ENCODE results near the gene SSR2.
"Not testable (repeated sequence)": the region's sequence is repeated elsewhere in the genome, so short reads cannot be mapped to it uniquely, and the experiment has no call there.

Gene SSR2

GRCh38 chr1:156048663-156049258, 28.0 kb upstream of the SSR2 start:
- in situ Hi-C loops (cut with HindIII; ENCODE audit: low sequenced_read_pairs) = no loop called here

- in situ Hi-C loops (cut with HindIII; ENCODE audit: low sequenced_read_pairs) = no loop called here
These were observed 24.3 kb upstream of the SSR2 start for GRCh38 chr1:156045076-156045475.

GRCh38 chr1:156042828-156043227, 22.1 kb upstream of the SSR2 start:
- in situ Hi-C loops (cut with HindIII; ENCODE audit: low sequenced_read_pairs) = no loop called here

GRCh38 chr1:156034991-156035390, 14.2 kb upstream of the SSR2 start:
- in situ Hi-C loops (cut with HindIII; ENCODE audit: low sequenced_read_pairs) = not testable (repeated sequence)

- in situ Hi-C loops (cut with HindIII; ENCODE audit: low sequenced_read_pairs) = no loop called here
These were observed 12.3 kb upstream of the SSR2 start for GRCh38 chr1:156033011-156033410.

- in situ Hi-C loops (cut with HindIII; ENCODE audit: low sequenced_read_pairs) = no loop called here
These were observed 5.8 kb upstream of the SSR2 start for GRCh38 chr1:156026588-156026987.

- in situ Hi-C loops (cut with HindIII; ENCODE audit: low sequenced_read_pairs) = no loop called here
These were observed 5.1 kb upstream of the SSR2 start for GRCh38 chr1:156025876-156026275.

- in situ Hi-C loops (cut with HindIII; ENCODE audit: low sequenced_read_pairs) = no loop called here
These were observed 4.0 kb upstream of the SSR2 start for GRCh38 chr1:156024801-156025200.

- in situ Hi-C loops (cut with HindIII; ENCODE audit: low sequenced_read_pairs) = no loop called here
These were observed 1.2 kb upstream of the SSR2 start for GRCh38 chr1:156021954-156022353.

GRCh38 chr1:156021093-156021428, 310 bp upstream of the SSR2 start:
- in situ Hi-C loops (cut with HindIII; ENCODE audit: low sequenced_read_pairs) = no loop called here

- in situ Hi-C loops (cut with HindIII; ENCODE audit: low sequenced_read_pairs) = no loop called here
These were observed 832 bp downstream of the SSR2 start for GRCh38 chr1:156019946-156020292.

GRCh38 chr1:156014829-156015228, 5.9 kb downstream of the SSR2 start:
- in situ Hi-C loops (cut with HindIII; ENCODE audit: low sequenced_read_pairs) = no loop called here

- in situ Hi-C loops (cut with HindIII; ENCODE audit: low sequenced_read_pairs) = no loop called here
These were observed 8.5 kb downstream of the SSR2 start for GRCh38 chr1:156012051-156012817.

GRCh38 chr1:156009404-156009803, 11.3 kb downstream of the SSR2 start:
- in situ Hi-C loops (cut with HindIII; ENCODE audit: low sequenced_read_pairs) = no loop called here

- in situ Hi-C loops (cut with HindIII; ENCODE audit: low sequenced_read_pairs) = no loop called here
These were observed 13.9 kb downstream of the SSR2 start for GRCh38 chr1:156006666-156007376.

GRCh38 chr1:156004843-156005584, 15.7 kb downstream of the SSR2 start:
- in situ Hi-C loops (cut with HindIII; ENCODE audit: low sequenced_read_pairs) = no loop called here

GRCh38 chr1:156003923-156004188, 16.9 kb downstream of the SSR2 start:
- in situ Hi-C loops (cut with HindIII; ENCODE audit: low sequenced_read_pairs) = no loop called here

GRCh38 chr1:156002188-156002911, 18.4 kb downstream of the SSR2 start:
- in situ Hi-C loops (cut with HindIII; ENCODE audit: low sequenced_read_pairs) = no loop called here

- in situ Hi-C loops (cut with HindIII; ENCODE audit: low sequenced_read_pairs) = no loop called here
These were observed 19.0 kb downstream of the SSR2 start for GRCh38 chr1:156001662-156002171.

- in situ Hi-C loops (cut with HindIII; ENCODE audit: low sequenced_read_pairs) = no loop called here
These were observed 19.6 kb downstream of the SSR2 start for GRCh38 chr1:156001021-156001661.

Data from DLD1 (cell line).